ENCODE results near the gene CDHR3.

Gene CDHR3

GRCh38 chr7:106009503-106010226 lies 46.6 kb downstream of the CDHR3 start:
- Histone ChIP-seq H3K9ac (no peak overlapping the region), H3K9me3 (peaks cover 48% of the 10 kb centered on the region), H3K4me2 (no peak overlapping the region), H3K36me3 (no peaks in the 10 kb centered on the region), H4K20me1 (no peaks in the 10 kb centered on the region), H3K27me3 (peaks cover 8% of the 10 kb centered on the region), H3K27ac (no peak overlapping the region), H3K4me1 (peaks cover 10% of the 10 kb centered on the region; the same call in 1 of the 2 replicates), H3K4me3 (no peak overlapping the region)
- no peak for TF ChIP-seq Cebpa-rat (IDR thresholded peaks at IDR 0.05)

DNA sequence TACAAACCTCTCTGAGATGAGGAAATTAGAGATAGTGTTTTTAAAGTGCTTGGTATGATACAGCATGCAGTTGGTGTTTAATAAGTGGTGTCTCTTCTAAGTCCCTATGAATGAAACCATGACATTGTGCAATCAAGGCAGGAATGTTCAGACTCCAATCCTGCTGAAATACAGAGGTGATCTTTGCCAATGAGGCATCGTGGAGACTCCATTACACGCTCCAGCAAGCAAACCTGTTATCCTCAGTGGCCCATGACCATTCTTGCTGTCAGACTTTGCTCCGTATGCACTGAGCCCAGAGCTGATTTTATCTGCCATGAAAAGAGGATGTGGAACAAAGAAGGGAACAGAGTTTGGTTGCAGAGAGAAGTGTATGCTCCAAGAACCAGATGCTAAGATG lies 47.3 kb downstream of the CDHR3 start:
- no peak for TF ChIP-seq Cebpa-rat (IDR thresholded peaks at IDR 0.05)
- H3K4me2 ChIP-seq = no peak overlapping the region
- no peak overlapping the region for H3K4me3 ChIP-seq
- H3K9me3 ChIP-seq = peaks cover 46% of the 10 kb centered on the region
- no peaks in the 10 kb centered on the region for H4K20me1 ChIP-seq
- H3K9ac ChIP-seq = no peak overlapping the region
- H3K36me3 ChIP-seq = no peaks in the 10 kb centered on the region
- H3K4me1 ChIP-seq = peaks cover 15% of the 10 kb centered on the region; the same call in 1 of the 2 replicates
- H3K27me3 ChIP-seq = peaks cover 8% of the 10 kb centered on the region
- no peak overlapping the region for H3K27ac ChIP-seq

DNA sequence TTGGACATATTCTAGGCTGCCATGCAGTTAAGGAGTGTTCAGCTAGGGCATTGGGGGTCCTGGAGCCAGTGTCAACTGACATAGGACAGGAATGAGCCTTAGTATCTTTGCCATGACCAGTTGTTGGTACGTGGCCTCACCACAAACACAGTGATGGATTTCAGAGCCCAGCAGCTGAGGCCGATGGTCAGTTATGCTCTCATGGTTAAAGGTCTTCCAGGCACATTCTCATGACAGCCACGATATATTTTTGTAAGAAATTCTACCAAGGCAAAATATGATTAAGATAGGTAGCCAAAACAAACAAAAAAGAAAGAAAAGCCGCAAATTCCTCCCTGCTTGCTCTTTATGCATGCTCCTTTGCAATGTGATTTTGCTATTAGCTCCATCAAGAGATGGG lies 47.8 kb downstream of the CDHR3 start:
- Histone ChIP-seq H3K36me3 (no peaks in the 10 kb centered on the region), H3K27me3 (peaks cover 13% of the 10 kb centered on the region), H3K4me3 (no peak overlapping the region), H3K9ac (no peak overlapping the region), H3K27ac (no peak overlapping the region), H3K4me2 (no peak overlapping the region), H3K4me1 (peaks cover 15% of the 10 kb centered on the region; the same call in 1 of the 2 replicates), H4K20me1 (no peaks in the 10 kb centered on the region), H3K9me3 (peaks cover 41% of the 10 kb centered on the region)
- no peak for TF ChIP-seq Cebpa-rat (IDR thresholded peaks at IDR 0.05)

DNA sequence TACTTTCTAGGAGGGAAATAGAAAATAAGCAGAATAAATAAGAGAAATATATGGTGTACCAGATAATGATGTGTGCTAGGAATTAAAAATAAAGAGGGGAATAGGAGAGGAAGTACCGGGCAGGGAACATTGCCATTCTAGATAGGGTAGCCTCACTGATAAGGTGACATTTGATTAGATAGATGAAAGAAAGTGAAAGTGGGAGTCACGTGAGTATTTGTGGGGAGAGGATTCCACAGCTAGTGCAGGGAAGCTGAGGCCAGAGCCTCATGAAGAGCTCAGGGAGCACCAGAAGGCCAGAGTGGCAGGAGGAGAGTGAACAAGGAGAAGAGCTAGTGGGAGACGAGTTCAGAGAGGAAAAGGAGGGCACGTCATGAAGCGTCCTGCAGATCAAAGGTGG lies 49.1 kb downstream of the CDHR3 start:
- no peaks in the 10 kb centered on the region for H4K20me1 ChIP-seq
- no peak overlapping the region for H3K4me3 ChIP-seq
- H3K9me3 ChIP-seq = peaks cover 28% of the 10 kb centered on the region
- H3K27ac ChIP-seq = no peak overlapping the region
- peaks cover 15% of the 10 kb centered on the region; the same call in 1 of the 2 replicates for H3K4me1 ChIP-seq
- no peak for TF ChIP-seq Cebpa-rat (IDR thresholded peaks at IDR 0.05)
- H3K9ac ChIP-seq = no peak overlapping the region
- H3K27me3 ChIP-seq = peaks cover 21% of the 10 kb centered on the region
- H3K4me2 ChIP-seq = no peak overlapping the region
- no peaks in the 10 kb centered on the region for H3K36me3 ChIP-seq

GRCh38 chr7:106012935-106013439 lies 49.9 kb downstream of the CDHR3 start:
- Histone ChIP-seq H3K9me3 (peaks cover 20% of the 10 kb centered on the region), H3K9ac (no peak overlapping the region), H3K27me3 (peaks cover 29% of the 10 kb centered on the region), H3K36me3 (no peaks in the 10 kb centered on the region), H4K20me1 (no peaks in the 10 kb centered on the region), H3K4me2 (no peak overlapping the region), H3K27ac (no peak overlapping the region), H3K4me1 (peaks cover 15% of the 10 kb centered on the region; the same call in 1 of the 2 replicates), H3K4me3 (no peak overlapping the region)
- no peak for TF ChIP-seq Cebpa-rat (IDR thresholded peaks at IDR 0.05)

- Histone ChIP-seq H3K4me3 (no peak overlapping the region), H3K4me2 (no peak overlapping the region), H3K36me3 (no peaks in the 10 kb centered on the region), H3K27ac (no peak overlapping the region), H3K4me1 (peaks cover 11% of the 10 kb centered on the region; the same call in 1 of the 2 replicates), H3K9me3 (no peaks in the 10 kb centered on the region), H4K20me1 (peaks cover 10% of the 10 kb centered on the region; the same call in 1 of the 2 replicates), H3K27me3 (peaks cover 47% of the 10 kb centered on the region), H3K9ac (no peak overlapping the region)
- no peak for TF ChIP-seq Cebpa-rat (IDR thresholded peaks at IDR 0.05)
These were observed 52.5 kb downstream of the CDHR3 start for GRCh38 chr7:106015381-106016218.

DNA sequence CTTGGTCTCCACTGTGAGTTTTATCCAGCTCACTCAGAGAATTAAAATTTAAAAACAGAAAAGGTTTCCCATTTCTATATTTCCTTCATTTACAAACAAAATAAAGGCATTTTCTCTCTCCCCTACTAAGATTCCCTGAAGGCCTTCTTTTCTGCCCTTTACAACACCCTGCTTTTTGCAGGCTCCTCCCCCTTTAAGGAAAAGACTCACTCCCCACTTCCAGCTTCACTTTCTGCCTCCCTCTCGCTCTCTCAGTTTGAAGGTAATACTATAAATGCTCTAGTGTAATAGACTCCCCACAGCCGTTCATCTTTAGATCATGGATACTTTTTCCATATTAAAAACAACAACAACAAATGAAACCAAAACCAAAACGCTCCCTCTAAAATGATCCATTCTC lies 53.3 kb downstream of the CDHR3 start:
- Histone ChIP-seq H3K4me1 (peaks cover 13% of the 10 kb centered on the region), H3K27me3 (peaks cover 55% of the 10 kb centered on the region), H4K20me1 (peaks cover 17% of the 10 kb centered on the region; the same call in 1 of the 2 replicates), H3K9ac (no peak overlapping the region), H3K4me3 (no peak overlapping the region), H3K27ac (no peak overlapping the region), H3K9me3 (no peaks in the 10 kb centered on the region), H3K4me2 (no peak overlapping the region), H3K36me3 (no peaks in the 10 kb centered on the region)
- TF ChIP-seq Cebpa-rat (IDR thresholded peaks at IDR 0.05) = no peak

GRCh38 chr7:106017657-106018056 lies 54.6 kb downstream of the CDHR3 start:
- Histone ChIP-seq H3K4me1 (peaks cover 26% of the 10 kb centered on the region), H3K27me3 (peaks cover 66% of the 10 kb centered on the region), H3K27ac (no peak overlapping the region), H3K9ac (no peak overlapping the region), H3K9me3 (no peaks in the 10 kb centered on the region), H3K4me3 (no peak overlapping the region), H3K36me3 (no peaks in the 10 kb centered on the region), H3K4me2 (no peak overlapping the region), H4K20me1 (peaks cover 30% of the 10 kb centered on the region)
- no peak for TF ChIP-seq Cebpa-rat (IDR thresholded peaks at IDR 0.05)

- Histone ChIP-seq H3K4me3 (no peak overlapping the region), H3K36me3 (no peaks in the 10 kb centered on the region), H3K27me3 (peaks cover 77% of the 10 kb centered on the region), H3K9me3 (no peaks in the 10 kb centered on the region), H3K27ac (no peak overlapping the region), H3K9ac (no peak overlapping the region), H3K4me2 (no peak overlapping the region), H4K20me1 (peaks cover 42% of the 10 kb centered on the region), H3K4me1 (peaks cover 38% of the 10 kb centered on the region)
- TF ChIP-seq Cebpa-rat (IDR thresholded peaks at IDR 0.05) = no peak
These were observed 55.8 kb downstream of the CDHR3 start for GRCh38 chr7:106018566-106019469.
